ENCODE measurements around the gene CCR6.

The CCR6 gene

DNA sequence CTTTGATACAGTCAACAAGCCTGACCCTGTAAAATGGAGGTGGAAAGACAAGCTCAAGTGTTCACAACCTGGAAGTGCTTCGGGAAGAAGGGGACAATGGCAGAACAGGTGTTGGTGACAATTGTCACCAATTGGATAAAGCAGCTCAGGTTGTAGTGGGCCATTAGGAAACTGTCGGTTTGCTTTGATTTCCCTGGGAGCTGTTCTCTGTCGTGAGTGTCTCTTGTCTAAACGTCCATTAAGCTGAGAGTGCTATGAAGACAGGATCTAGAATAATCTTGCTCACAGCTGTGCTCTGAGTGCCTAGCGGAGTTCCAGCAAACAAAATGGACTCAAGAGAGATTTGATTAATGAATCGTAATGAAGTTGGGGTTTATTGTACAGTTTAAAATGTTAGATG, 15.0 kb downstream of the CCR6 start:
- Mint-ChIP-seq H3K4me3 (no peak overlapping the region), H3K27ac (no peak overlapping the region)

DNA sequence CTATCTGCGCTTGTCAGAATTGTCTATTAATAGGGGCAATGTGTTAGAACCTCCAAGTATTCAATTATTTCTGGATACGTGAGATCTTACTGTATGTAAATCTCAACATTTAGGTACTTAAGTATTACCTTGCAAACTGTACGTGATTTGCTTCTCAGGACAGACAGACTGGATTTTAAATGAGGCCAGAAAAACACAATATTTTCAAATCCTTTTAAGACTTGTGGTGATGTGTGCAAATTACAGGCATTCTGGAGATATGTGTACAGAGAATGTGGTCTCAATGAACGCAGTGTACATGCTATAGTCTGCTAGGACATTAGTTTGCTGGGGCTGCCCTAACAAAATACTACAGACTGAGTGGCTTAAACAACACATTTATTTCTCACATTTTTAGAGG, 16.9 kb downstream of the CCR6 start:
- no peaks in the 10 kb centered on the region for H3K9me3 Mint-ChIP-seq
- peaks cover 36% of the 10 kb centered on the region for H3K4me1 Mint-ChIP-seq
- no peaks in the 10 kb centered on the region for H3K36me3 Mint-ChIP-seq (ENCODE audit: low read depth)
- peaks cover 12% of the 10 kb centered on the region for H3K27me3 Mint-ChIP-seq (ENCODE audit: low read depth)
- H3K27ac Mint-ChIP-seq, result peak overlapping the region in 2 of 3 experiments; percentile 46 to 67
- H3K4me3 Mint-ChIP-seq, result no peak overlapping the region
- TF ChIP-seq, protein P1, sequence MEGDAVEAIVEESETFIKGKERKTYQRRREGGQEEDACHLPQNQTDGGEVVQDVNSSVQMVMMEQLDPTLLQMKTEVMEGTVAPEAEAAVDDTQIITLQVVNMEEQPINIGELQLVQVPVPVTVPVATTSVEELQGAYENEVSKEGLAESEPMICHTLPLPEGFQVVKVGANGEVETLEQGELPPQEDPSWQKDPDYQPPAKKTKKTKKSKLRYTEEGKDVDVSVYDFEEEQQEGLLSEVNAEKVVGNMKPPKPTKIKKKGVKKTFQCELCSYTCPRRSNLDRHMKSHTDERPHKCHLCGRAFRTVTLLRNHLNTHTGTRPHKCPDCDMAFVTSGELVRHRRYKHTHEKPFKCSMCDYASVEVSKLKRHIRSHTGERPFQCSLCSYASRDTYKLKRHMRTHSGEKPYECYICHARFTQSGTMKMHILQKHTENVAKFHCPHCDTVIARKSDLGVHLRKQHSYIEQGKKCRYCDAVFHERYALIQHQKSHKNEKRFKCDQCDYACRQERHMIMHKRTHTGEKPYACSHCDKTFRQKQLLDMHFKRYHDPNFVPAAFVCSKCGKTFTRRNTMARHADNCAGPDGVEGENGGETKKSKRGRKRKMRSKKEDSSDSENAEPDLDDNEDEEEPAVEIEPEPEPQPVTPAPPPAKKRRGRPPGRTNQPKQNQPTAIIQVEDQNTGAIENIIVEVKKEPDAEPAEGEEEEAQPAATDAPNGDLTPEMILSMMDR (IDR thresholded peaks at IDR 0.05; ENCODE audit: unreplicated experiment in 3 of 3), result no peak

More for the DNA sequence above, 15.0 kb downstream of the CCR6 start:
- TF ChIP-seq, protein P1 (IDR thresholded peaks at IDR 0.05; ENCODE audit: unreplicated experiment in 3 of 3), result no peak
- Mint-ChIP-seq H3K9me3 (no peaks in the 10 kb centered on the region), H3K4me1 (peaks cover 36% of the 10 kb centered on the region), H3K36me3 (ENCODE audit: low read depth) (no peaks in the 10 kb centered on the region), H3K27me3 (ENCODE audit: low read depth) (peaks cover 4% of the 10 kb centered on the region)

DNA sequence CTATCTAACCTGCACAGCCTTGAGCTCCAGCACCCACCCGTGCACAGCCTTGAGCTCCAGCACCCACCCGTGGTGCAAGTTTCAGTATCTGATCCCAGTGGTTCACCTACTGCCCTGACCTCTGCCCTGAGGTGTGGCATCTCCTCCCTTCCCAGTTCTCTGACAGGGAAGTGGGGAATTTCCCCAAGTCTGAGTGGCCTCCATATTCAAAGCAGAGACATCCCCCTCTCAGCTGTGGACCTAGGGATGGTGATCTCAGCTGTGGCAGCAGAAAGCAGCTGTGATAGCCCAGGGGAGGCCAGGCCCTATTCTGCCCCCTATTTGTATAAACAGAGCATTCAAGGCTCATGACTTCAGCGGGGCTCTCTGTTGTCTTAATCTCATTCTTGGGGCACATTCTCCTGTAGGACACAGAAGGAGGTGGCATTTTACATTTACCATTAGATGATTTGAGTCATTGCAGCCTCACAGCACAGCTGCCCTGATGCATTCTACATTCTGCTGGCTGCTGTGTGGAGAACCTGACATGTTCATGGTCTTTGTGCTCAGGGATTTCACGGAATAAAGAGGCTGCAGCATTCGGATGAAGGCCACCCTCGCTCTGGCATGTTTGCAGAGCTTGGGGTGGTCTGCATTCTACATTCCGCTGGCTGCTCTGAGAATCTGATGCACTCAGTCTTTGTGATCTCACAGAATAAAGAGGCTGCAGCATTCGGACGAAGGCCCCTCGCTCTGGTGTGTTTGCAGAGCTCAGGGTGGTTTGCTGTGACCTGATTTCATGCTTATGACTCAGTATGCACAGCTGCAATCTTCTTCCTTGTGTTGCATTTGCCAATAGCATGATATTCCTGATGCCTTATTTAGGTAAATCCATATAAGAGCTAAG, 17.9 kb downstream of the CCR6 start:
- Mint-ChIP-seq H3K27ac (peak overlapping the region; percentile 50 to 70 (median 61)), H3K4me1 (peaks cover 36% of the 10 kb centered on the region), H3K36me3 (ENCODE audit: low read depth) (no peaks in the 10 kb centered on the region), H3K4me3 (no peak overlapping the region), H3K9me3 (no peaks in the 10 kb centered on the region), H3K27me3 (ENCODE audit: low read depth) (peaks cover 19% of the 10 kb centered on the region)
- TF ChIP-seq, protein P1 (IDR thresholded peaks at IDR 0.05; ENCODE audit: unreplicated experiment in 3 of 3), result no peak

DNA sequence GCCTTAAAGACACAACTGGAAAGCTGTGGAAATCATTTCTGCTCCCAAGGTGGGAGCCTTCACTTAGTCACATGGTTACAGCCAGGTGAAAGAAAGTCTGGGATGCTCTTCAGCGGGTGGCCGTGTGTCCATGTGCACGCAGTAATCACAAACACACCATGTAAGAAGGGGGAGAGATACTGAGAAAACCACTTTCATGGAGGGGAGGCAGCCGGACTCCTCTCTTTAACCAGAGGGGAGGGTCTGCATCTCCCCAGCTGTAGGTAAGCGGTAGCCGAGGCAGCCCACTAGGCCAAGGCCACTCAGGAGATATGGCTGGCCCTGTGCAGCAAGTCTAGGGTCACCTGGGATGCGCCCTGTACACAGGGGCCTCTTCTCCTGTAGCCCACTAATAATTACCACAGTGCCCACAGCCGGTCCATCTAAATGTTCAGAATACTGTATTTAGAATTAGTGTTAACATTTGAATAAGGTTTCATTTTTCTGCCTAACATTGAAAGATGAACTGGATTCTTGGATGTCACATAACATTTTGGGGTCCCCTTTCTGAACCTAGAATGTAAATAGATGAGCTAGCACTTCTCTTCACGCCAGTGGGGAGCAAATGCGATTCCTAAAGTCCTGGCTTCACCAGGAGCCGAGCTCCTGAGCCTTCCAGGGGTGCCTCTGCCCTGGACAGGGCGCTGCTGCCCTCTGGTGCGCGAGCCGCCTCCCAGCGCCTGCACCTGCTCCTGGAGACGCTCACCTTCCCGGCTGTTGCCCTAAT, 19.0 kb downstream of the CCR6 start:
- TF ChIP-seq, protein P1 (IDR thresholded peaks at IDR 0.05; ENCODE audit: unreplicated experiment in 3 of 3), result peak; percentile 79 to 90 (median 85)
- H3K4me3 Mint-ChIP-seq, result no peak overlapping the region
- H3K36me3 Mint-ChIP-seq (ENCODE audit: low read depth), result no peaks in the 10 kb centered on the region

DNA sequence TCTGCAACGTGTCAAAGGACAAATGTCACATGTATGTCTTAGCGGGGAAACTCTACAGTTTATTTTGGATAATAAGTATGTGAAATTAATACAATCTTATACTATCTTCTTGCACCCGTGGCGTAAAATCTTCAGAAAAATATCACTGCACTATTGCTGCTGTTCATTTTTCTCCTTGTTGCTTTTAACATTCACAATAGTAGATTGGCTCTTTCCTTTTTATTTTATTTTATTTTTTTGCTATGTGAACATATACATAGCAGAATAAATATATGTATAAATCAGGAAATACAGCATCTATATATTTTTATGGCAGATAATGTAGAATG, 19.5 kb downstream of the CCR6 start:
- TF ChIP-seq, protein P1 (IDR thresholded peaks at IDR 0.05; ENCODE audit: unreplicated experiment in 3 of 3), result peak in 1 of 3 experiments; percentile 24
- Mint-ChIP-seq H3K4me1 (peaks cover 48% of the 10 kb centered on the region), H3K36me3 (ENCODE audit: low read depth) (no peaks in the 10 kb centered on the region), H3K27ac (no peak overlapping the region), H3K27me3 (ENCODE audit: low read depth) (peaks cover 31% of the 10 kb centered on the region), H3K9me3 (no peaks in the 10 kb centered on the region), H3K4me3 (no peak overlapping the region)

More for the DNA sequence above, 19.0 kb downstream of the CCR6 start:
- H3K4me1 Mint-ChIP-seq, result peaks cover 43% of the 10 kb centered on the region
- no peak overlapping the region for H3K27ac Mint-ChIP-seq
- no peaks in the 10 kb centered on the region for H3K9me3 Mint-ChIP-seq
- peaks cover 25% of the 10 kb centered on the region for H3K27me3 Mint-ChIP-seq (ENCODE audit: low read depth)
